ENCODE data around the gene PLA2R1.
"Not testable (repeated sequence)": the region's sequence is repeated elsewhere in the genome, so short reads cannot be mapped to it uniquely, and the experiment has no call there.

PLA2R1 gene

DNA sequence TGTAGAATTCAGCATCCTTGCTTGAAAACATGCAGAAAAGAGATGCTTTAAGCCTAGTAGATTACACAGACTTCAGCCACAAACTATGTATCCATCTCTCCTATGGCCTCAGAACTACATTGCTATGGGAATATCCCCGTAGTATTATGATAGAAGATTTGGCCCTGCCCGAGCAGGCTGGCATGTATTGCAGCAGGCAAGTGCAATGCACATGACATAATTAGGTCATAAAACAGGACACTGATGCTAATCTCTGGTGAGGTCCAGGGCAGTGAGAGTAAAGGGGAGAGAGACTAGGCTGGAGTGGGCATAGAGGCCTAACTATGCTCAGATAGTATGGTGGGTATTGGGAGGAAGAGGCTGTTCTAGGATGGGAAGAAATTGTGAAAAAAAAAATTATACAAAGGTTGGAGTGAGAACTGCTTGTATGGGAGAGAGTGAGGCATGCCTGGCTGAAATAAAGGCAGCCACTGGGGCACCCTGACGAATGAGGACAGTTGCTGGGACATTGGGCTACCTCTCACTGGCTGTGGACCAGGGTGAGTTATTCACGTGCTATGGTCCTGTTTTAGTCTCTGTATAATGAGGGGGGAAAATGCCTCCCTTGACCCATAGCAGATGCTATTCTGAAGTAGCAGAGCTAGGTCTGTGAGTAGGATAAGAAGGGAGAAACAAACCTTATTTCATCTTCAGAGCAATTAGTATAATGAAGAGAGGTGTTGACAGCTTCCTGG lies 1.6 kb upstream of the PLA2R1 start:
- no peak for DNase-seq (ENCODE audit: low spot score)
- no peak for FAIRE-seq

DNA sequence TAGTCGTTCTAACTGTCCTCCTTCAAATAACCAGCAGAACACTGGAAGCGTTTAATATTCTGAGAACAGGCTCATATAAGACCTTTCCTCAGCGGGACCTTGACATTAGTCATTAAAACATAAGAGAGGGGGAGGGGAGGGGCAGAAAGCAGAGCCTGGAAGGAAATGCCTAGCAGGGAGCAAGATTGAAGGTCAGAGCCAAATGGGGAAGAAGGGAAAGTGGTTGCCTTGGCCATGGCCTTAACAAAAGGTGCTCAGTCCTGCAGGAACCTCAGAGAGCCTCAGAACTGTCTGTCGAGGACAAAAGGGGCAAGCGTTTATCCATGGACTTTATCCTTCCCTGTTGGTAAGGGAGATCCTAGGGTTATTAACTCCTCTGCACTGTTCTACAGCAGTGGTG lies 856 bp upstream of the PLA2R1 start:
- FAIRE-seq = no peak
- no peak for DNase-seq (ENCODE audit: low spot score)

DNA sequence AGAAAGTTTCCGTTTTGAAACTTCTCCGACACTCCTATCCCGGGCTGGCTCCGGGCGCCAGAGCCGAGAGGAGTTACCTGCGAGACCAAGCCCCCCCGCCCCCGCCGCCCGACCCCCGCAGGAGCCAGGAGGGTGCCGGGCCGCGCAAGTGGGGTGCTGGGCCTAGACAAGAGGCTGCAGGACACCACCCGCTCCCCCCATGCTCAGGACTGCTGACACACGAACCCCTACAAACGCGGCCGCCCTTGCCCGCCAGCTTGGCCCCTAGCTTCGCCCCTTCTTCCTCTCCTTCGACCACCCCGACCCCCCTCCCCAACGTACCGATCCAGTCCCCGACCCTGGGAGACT lies 497 bp downstream of the PLA2R1 start:
- DNase-seq (ENCODE audit: low spot score) = no peak
- no peak for FAIRE-seq

DNA sequence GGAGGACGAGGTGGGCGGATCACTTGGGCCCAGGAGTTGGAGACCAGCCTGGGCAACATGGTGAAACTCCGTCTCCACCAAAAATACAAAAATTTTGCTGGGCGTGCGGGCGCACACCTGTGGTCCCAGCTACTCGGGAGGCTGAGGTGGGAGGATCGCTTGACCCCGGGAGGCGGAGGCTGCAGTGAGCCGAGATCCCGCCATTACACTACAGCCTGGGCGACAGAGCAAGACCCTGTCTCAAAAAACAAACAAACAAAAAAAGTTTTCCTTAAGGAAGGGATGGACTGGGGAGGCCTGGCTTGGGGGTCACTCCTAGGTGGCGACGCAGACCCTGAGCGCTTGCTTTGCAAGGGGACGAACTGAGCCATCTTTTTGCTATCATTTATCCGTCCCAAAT lies 882 bp downstream of the PLA2R1 start:
- DNase-seq (ENCODE audit: low spot score) (no peak), FAIRE-seq (no peak)

DNA sequence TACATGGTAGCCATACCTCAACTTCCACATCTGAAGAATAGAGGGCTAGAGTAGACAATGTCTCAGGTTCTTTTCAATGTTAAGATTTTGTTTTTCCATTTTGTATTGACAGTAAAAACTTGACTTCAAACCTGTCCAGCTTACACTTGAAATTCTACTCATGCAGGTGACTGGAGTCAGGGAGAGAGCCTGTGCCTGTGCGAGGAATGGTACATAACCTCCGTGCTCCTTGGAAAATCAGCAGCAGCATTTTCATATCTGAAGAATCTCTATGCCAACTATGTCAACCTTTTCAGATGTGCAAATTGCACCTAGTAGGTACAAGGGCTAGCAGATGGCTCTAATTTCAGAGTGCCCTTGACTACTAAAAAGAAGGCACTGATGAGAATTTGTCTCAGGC lies 2.1 kb downstream of the PLA2R1 start:
- FAIRE-seq = no peak
- DNase-seq (ENCODE audit: low spot score) = no peak

DNA sequence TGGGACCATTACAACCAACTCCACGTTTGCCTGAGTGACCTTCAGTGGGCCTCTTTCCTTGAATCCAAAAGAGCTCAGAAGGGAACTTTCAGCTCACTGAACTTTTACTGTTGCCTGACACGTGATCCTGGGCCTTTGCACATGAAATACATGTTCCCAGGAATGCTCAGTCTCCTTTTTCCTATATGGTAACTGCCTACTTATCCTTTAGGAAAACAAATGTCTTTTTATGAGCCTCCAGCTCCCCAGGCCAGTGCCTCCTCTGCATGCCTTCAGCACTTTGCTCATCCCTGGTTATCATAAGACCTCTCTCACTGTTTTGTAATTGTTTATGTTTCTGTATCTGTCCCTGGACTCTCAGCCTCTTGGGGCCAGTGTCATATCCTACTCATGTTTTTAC lies 5.1 kb downstream of the PLA2R1 start:
- no peak for DNase-seq (ENCODE audit: low spot score)
- no peak for FAIRE-seq

DNA sequence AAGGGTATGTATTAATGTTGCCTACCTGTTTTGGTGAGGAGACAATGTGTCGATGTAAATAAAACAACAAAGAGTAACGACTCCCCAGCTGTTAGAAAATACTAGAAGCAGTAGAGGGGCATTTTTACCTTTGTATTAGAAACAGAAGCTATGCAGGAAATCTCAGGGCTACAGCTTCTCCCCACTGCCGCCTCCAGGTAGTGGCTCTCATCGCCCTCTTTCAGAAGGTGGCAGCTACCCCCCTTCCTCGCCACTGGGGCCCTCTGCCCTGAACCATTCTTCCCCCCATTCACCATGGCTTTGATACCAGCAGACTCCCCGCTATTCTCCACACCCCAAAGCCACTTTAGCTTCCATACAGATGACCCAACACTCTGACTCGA lies 6.7 kb downstream of the PLA2R1 start:
- FAIRE-seq = no peak

DNA sequence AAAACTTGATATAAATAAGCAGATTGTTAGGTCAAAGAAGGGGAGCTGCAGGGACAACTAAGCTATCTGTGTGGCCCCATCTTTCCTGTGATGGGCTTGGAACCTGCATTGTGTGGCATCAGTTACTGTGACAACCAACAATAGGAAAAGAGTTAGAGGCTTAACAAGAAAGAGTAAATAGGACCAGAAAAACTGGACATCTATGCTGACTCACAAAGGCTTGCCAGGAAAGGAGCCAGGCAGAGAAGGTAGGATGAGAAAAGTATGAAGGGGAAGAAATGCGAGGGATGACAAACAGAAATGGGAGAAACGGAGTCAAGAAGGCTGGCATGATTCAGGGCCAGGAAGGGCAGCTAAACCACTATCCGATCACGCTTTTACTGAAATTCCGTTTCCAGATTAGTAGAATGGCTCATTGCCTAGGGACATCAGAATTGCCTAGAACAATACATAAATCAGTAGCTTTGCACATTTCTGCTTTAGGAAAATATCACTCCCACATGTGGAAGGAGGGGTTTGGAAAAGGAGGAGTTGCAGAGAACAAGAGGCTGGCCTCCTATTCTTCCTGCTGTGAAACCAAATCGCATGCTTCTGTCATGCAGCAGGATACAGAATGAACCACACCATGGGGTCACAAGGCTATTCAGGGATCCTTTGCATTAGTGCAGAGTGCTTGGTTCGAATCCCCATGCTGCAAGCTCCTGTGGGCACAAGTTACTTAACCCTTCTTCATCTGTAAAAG lies 7.3 kb downstream of the PLA2R1 start:
- no peak for FAIRE-seq
- no peak for DNase-seq (ENCODE audit: low spot score)

More for the DNA sequence above, 6.7 kb downstream of the PLA2R1 start:
- DNase-seq (ENCODE audit: low spot score) = no peak

DNA sequence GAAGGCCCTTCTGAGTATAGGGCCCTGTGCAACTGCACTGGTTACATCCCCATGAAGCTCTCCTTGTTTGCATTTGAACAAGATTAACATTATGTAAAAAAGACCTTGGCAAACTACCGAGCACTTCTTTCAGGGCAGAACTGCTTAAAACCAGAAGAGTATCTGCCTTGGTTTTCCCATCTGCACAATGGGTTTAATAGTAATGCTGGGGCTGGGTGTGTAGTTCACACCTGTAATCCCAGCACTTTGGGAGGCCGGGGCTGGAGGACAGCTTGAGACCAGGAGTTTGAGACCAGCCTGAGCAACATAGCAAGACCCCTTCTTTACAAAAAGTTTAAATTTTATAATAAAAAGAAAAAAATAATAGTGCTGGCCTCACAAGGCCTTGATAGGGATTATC lies 8.5 kb downstream of the PLA2R1 start:
- FAIRE-seq (no peak), DNase-seq (ENCODE audit: low spot score) (no peak)

DNA sequence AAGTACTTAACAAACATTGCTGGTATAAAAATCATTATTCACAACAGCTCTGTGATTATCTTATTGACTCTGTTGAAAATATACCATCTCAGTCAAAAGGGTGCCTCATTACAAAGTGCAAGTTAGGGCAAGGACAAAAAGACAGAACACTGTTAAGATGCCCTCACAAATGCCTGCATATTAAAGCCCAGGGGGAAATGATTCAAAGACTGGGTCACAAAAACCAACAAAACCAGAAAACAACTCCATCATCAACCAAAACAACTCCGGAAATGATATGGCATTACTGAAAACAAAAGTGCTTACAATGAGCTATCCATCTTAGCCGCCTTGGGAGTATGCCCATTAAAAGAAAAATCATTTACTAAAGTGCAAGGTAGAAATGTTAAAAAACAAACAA lies 9.9 kb downstream of the PLA2R1 start:
- no peak for FAIRE-seq

DNA sequence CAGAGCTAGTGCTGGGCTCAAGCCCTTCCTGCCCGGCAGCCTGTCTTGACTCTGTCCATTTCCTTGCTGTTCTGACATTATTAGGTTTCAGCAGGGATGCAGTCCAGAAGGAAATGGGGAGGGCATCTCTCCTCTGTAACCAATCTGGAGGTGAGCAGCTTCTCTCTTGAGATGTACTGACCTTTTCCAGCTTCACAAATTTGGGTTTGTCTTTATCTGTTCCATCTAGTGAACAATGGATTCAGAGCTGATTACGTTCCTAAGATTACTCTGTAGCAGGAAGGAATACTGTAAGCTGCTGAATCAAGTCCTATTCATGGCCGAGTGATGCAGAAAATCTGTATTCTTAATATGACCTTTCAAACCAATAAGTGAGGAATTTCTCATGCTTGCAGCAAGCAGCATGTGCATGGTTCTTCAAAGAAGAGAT lies 11.0 kb downstream of the PLA2R1 start:
- DNase-seq (ENCODE audit: low spot score) (no peak), FAIRE-seq (no peak)

More for the DNA sequence above, 9.9 kb downstream of the PLA2R1 start:
- DNase-seq (ENCODE audit: low spot score) = no peak

DNA sequence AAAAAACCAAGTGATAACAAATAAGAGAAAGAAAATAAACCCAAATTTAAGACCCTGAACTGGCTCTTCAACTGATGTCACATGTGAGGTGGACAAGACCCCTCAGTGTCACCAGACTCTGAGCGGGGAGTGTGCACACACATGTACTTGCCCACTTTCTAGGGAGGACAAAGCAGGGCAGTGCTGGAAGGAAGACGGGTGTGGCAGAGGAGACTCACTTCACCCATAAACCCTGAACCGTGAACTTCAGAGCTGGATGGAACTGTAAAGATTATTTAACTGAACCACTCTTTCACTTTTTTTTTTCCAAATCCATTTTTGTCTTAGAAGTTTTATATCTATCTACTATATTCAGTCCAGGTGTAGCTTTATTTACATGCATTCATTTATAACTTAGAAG lies 12.3 kb downstream of the PLA2R1 start:
- DNase-seq (ENCODE audit: low spot score) (no peak), FAIRE-seq (no peak)

DNA sequence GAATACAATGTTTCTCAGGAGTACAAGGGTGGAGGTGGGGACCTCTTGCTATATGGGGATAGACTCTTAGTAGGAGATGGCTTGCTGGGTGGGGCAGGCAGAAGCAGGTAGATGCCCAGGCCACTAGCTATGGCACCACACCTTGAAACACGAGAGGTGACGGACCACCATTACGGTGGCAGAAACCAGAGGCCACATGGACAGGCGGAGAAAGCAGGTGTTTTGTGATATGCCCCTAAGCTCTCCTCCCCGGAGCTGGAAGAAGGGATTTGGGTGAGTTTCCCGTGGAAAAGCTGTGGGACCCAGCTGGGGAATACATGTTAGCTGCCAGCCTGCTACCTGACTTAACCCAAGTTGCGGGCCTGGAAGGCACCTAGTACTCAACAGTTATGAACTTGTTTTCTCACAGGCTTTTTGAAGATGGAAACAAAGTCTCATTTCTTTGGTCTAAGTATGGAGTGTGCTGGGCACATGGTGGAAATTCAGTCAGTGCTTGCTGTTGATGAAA lies 16.7 kb downstream of the PLA2R1 start:
- FAIRE-seq = no peak
- DNase-seq (ENCODE audit: low spot score) = no peak

DNA sequence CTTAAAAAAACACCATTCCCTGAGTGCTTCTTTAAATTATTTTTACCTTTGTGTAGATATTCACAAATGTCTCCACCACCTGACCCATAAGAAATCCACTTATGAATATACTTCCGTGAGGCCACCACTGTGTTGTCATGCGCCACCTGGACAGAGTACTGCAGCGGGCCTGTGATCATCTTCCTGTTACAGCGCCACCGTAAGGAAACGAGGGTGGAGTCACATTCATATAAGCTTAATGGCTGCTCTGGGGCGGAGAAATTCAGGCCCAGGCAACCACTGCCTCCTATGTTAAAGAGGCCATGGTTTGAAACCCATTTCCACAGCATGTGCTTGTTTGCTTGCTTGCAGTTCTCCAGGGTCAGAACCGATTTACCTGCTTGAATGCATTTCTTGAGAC lies 17.7 kb downstream of the PLA2R1 start:
- no peak for FAIRE-seq
- DNase-seq (ENCODE audit: low spot score) = no peak

DNA sequence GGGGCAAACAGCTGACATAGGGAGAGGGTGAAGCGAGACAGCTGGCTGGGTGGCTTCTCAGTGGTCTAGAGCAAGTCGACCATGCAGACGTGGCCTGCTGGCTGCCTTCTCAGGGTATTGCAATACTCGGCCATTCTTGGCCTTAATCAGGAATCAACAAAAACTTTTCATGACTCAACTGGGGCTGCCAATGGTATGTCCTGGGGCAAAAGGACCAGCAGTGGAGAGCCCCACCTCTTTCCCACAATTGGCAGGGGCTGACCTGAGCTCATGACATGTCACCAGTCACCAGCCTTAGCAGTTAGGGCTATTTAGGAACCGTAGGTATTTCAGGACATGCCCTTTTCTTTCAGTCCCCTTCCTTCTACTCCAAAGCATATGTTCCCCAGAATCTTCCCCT lies 19.1 kb downstream of the PLA2R1 start:
- FAIRE-seq (no peak), DNase-seq (ENCODE audit: low spot score) (no peak)

DNA sequence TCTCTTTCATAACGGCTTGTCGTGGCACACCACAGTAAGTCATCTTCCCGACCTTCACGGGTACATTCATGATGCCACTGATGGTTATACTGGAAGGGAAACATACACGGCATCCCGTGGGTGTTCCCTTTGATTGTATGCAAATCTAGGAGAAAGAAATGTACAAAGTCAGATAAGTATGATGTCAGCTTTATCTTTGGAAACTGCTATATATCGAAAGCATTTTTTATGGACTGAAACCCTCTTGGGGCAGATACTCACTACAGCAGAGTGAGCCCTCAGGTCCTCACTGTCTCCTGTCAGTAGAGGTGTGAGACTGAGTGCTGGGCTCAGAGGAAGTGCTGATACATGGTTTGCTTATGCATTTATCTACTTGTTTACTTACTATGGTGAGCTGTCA lies 20.4 kb downstream of the PLA2R1 start:
- FAIRE-seq (no peak), DNase-seq (ENCODE audit: low spot score) (no peak)

DNA sequence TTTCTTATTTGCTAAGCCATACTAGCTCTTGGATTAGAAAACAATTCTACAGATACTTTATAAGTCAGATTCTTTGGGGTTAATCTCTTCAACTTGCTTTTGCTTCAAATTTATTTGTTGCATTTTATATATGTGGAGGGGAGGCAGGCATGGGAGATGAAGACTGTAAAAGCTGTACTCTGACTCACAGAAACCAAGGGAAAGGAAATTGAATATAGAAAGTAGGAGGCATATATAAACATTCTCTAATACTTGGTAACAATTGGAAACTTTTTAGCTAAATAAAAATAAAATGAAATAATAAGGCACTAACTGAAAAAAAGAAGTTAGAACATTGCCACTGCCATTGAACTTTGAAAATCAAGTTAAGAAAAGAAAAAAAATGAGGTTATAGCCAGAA lies 21.3 kb downstream of the PLA2R1 start:
- DNase-seq (ENCODE audit: low spot score) (no peak), FAIRE-seq (no peak)

DNA sequence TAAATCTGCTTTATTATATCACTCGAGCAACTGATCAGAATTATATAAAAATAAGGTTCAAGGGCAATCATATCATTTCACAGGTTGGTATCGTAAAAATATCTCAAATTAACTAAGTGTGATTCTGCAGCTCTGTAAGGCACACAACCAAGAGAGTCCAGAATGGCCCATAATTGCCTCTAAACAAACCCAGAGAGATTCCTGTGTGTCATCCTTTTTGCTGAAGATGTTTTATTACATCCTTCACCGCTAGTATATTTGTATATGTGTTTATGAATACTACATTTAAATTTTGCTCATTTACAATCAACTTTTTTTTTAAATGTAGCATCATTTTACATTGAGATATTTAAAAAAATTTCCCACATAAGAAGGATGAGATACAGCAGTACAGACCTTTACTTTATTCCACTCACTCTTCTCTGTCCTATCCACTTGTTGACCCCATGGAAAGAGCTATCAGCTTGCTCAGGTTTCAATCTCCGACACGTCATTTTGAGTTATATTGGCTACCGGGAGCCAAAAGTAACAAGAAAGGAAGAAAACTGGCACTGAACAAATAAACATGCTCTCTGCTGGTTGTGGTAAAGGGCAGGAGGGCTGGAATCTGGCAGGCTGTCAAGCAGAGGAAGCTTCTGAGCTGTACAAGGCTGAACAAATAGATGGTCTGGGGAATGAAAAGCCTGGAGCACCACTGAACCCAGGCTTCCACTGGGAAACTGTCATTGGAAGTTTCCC lies 23.1 kb downstream of the PLA2R1 start:
- DNase-seq (ENCODE audit: low spot score) (no peak), FAIRE-seq (no peak)

DNA sequence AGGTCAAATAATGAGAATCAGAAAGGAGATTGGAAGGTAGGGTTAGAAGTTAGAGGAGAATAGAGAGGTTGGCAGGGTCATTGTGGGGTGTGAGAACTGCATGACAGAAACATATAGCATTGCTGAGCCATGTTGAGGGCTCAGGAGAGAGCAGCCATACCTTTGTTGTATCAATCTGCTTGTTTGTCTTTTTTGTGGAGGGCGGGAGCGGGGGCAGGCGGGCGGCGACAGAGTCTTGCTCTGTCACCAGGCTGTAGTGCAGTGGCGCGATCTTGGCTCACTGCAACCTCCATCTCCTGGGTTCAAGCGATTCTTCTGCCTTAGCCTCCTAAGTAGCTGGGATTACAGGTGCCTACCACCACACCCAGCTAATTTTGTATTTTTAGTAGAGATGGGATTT lies 23.8 kb downstream of the PLA2R1 start:
- DNase-seq (ENCODE audit: low spot score); FAIRE-seq: not testable (repeated sequence)

DNA sequence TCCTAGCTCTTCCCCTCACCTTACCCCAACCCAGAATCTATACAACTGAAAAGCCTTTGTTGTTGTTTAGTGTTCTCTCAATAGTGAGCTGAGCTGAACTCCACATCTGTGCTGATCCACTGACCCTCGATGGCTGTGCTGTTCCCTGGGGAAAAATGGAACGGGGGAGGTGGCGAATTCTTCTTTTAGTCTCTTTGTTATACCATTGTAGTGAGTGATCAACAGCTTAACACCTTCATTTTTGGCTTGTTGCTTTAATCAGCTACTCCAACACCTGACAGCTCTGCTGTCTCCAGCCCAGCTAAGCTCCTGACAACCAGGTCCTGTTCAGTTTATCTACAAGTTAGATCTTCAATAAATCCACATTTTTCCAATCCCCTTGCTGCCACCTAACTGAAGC lies 25.7 kb downstream of the PLA2R1 start:
- FAIRE-seq = no peak

DNA sequence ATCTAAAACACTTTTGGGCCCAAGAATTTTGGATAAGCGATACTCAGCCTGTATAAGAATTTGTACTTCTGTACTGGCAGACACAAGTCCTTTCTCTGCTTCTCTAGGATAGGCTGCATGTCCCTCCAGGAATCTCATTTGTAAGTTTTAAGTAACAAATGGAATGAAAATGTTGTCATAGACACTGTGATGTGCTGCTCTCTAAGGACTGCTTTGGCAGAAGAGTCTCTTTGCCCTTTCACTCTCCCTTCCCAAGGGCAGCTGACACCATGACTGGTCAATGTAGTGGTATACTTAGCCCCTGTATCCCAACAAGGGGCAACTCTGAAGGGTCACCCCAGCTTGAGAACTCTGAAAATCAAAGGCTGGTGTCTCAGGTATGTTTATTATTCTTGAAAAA lies 27.3 kb downstream of the PLA2R1 start:
- DNase-seq (ENCODE audit: low spot score) (no peak), FAIRE-seq (no peak)

More for the DNA sequence above, 25.7 kb downstream of the PLA2R1 start:
- no peak for DNase-seq (ENCODE audit: low spot score)

DNA sequence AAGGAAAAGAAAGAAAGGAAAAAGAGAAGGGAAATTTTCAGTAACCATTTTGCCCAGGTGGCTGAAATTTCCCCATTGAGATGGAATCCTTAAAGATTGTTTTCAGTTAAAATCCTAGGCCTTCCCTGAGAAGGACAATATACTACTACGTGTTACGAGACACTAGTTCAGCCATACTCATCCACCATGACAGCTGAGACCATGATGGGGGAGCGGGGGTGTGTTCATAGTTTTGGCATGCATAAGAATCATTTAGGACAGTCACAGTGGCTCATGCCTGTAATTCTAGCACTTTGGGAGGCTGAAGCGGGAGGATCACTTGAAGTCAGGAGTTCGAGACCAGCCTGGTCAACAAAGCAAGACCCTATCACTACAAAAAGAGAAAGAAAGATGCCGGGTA lies 28.0 kb downstream of the PLA2R1 start:
- FAIRE-seq (no peak), DNase-seq (ENCODE audit: low spot score) (no peak)
